ENCODE measurements around the gene MRO.

The MRO gene

GRCh38 chr18:50793641-50794565 is 25.9 kb downstream of the MRO start:
- TF ChIP-seq CTCF (IDR thresholded peaks at IDR 0.05; ENCODE audit: insufficient read depth, missing control alignments), result no peak
- FAIRE-seq (no peak), DNase-seq (ENCODE audit: insufficient read length, low spot score) (no peak)

GRCh38 chr18:50792885-50793284 is 26.9 kb downstream of the MRO start:
- no peak for TF ChIP-seq CTCF (IDR thresholded peaks at IDR 0.05; ENCODE audit: insufficient read depth, missing control alignments)
- FAIRE-seq (no peak), DNase-seq (ENCODE audit: insufficient read length, low spot score) (no peak)

- no peak for TF ChIP-seq CTCF (IDR thresholded peaks at IDR 0.05; ENCODE audit: insufficient read depth, missing control alignments)
- FAIRE-seq (no peak), DNase-seq (ENCODE audit: insufficient read length, low spot score) (no peak)
These were observed 28.0 kb downstream of the MRO start for GRCh38 chr18:50791599-50792438.

GRCh38 chr18:50790948-50791347 is 28.9 kb downstream of the MRO start:
- no peak for DNase-seq (ENCODE audit: insufficient read length, low spot score)
- no peak for TF ChIP-seq CTCF (IDR thresholded peaks at IDR 0.05; ENCODE audit: insufficient read depth, missing control alignments)
- FAIRE-seq, result no peak

- FAIRE-seq, result no peak
- no peak for TF ChIP-seq CTCF (IDR thresholded peaks at IDR 0.05; ENCODE audit: insufficient read depth, missing control alignments)
- DNase-seq (ENCODE audit: insufficient read length, low spot score), result no peak
These were observed 29.6 kb downstream of the MRO start for GRCh38 chr18:50790241-50790640.

- FAIRE-seq, result no peak
These were observed 31.5 kb downstream of the MRO start for GRCh38 chr18:50788284-50788683.

More at GRCh38 chr18:50788284-50788683, 31.5 kb downstream of the MRO start:
- TF ChIP-seq CTCF (IDR thresholded peaks at IDR 0.05; ENCODE audit: insufficient read depth, missing control alignments), result no peak
- no peak for DNase-seq (ENCODE audit: insufficient read length, low spot score)
